Measurements from ENCODE around the gene TNFRSF12A. TPM values are rescaled to one million over a fixed set of nuclear protein-coding genes. Genes with fewer than 3 reads are reported as not detected.
"Not testable (repeated sequence)": the region's sequence is repeated elsewhere in the genome, so short reads cannot be mapped to it uniquely, and the experiment has no call there.

The TNFRSF12A gene
- total RNA-seq, 1 donor from 2014 or later, result 44.6 TPM

- Mint-ChIP-seq H3K4me3 (no peak overlapping the region), H3K27ac (no peak overlapping the region), H3K4me1 (peaks cover 4% of the 10 kb centered on the region), H3K27me3 (ENCODE audit: low read depth) (no peaks in the 10 kb centered on the region), H3K9me3 (no peaks in the 10 kb centered on the region), H3K36me3 (no peaks in the 10 kb centered on the region)
- TF ChIP-seq CTCF (IDR thresholded peaks at IDR 0.05; ENCODE audit: unreplicated experiment), result no peak
- DNase-seq (ENCODE audit: low spot score in 2 of 2, unreplicated experiment in 2 of 2), result no peak
Observed at GRCh38 chr16:3066440-3066748, 46.2 kb downstream of the TNFRSF12A start.

GRCh38 chr16:3068487-3068886 lies 48.3 kb downstream of the TNFRSF12A start:
- TF ChIP-seq CTCF (IDR thresholded peaks at IDR 0.05; ENCODE audit: unreplicated experiment), result no peak
- Mint-ChIP-seq H3K9me3 (no peaks in the 10 kb centered on the region), H3K27me3 (ENCODE audit: low read depth) (peaks cover 5% of the 10 kb centered on the region), H3K27ac (no peak overlapping the region), H3K4me3 (no peak overlapping the region), H3K36me3 (no peaks in the 10 kb centered on the region), H3K4me1 (peaks cover 4% of the 10 kb centered on the region)
- DNase-seq (ENCODE audit: low spot score in 2 of 2, unreplicated experiment in 2 of 2), result no peak

GRCh38 chr16:3069146-3069545 lies 49.0 kb downstream of the TNFRSF12A start:
- H3K27me3 Mint-ChIP-seq (ENCODE audit: low read depth), result peaks cover 12% of the 10 kb centered on the region
- DNase-seq (ENCODE audit: low spot score in 2 of 2, unreplicated experiment in 2 of 2); H3K27ac Mint-ChIP-seq; H3K4me3 Mint-ChIP-seq; H3K36me3 Mint-ChIP-seq; H3K9me3 Mint-ChIP-seq; H3K4me1 Mint-ChIP-seq: not testable (repeated sequence)

- Mint-ChIP-seq H3K36me3 (no peaks in the 10 kb centered on the region), H3K27me3 (ENCODE audit: low read depth) (peaks cover 19% of the 10 kb centered on the region), H3K4me3 (no peak overlapping the region)
Observed at GRCh38 chr16:3070608-3071111, 50.5 kb downstream of the TNFRSF12A start.

GRCh38 chr16:3071655-3072054 lies 51.5 kb downstream of the TNFRSF12A start:
- H3K4me1 Mint-ChIP-seq, result no peaks in the 10 kb centered on the region
- H3K27me3 Mint-ChIP-seq (ENCODE audit: low read depth), result peaks cover 19% of the 10 kb centered on the region
- no peaks in the 10 kb centered on the region for H3K9me3 Mint-ChIP-seq
- no peak overlapping the region for H3K27ac Mint-ChIP-seq
- no peak overlapping the region for H3K4me3 Mint-ChIP-seq
- no peaks in the 10 kb centered on the region for H3K36me3 Mint-ChIP-seq
- TF ChIP-seq CTCF (IDR thresholded peaks at IDR 0.05; ENCODE audit: unreplicated experiment), result no peak
- DNase-seq (ENCODE audit: low spot score in 2 of 2, unreplicated experiment in 2 of 2), result no peak

More at GRCh38 chr16:3070608-3071111, 50.5 kb downstream of the TNFRSF12A start:
- TF ChIP-seq CTCF (IDR thresholded peaks at IDR 0.05; ENCODE audit: unreplicated experiment), result no peak
- Mint-ChIP-seq H3K9me3 (no peaks in the 10 kb centered on the region), H3K4me1 (peaks cover under 1% of the 10 kb centered on the region), H3K27ac (no peak overlapping the region)
- DNase-seq (ENCODE audit: low spot score in 2 of 2, unreplicated experiment in 2 of 2), result no peak

Other genes starting within 250 kb of the TNFRSF12A start
- gene ELOB, start 243.1 kb upstream of the TNFRSF12A start, total RNA-seq, result 192 to 200 TPM (median 195 TPM) in 3 replicates
- not detected in 3 replicates for gene PRSS33, start 232.8 kb upstream of the TNFRSF12A start, total RNA-seq
- not detected in 3 replicates for gene PRSS41, start 221.9 kb upstream of the TNFRSF12A start, total RNA-seq
- not detected in 3 replicates for gene PRSS21, start 203.1 kb upstream of the TNFRSF12A start, total RNA-seq
- gene ZG16B, start 190.1 kb upstream of the TNFRSF12A start, total RNA-seq, result 0.51 to 1.5 TPM (median 0.70 TPM) in 3 replicates
- gene PRSS22, start 162.2 kb upstream of the TNFRSF12A start, total RNA-seq, result 22.8 to 25.1 TPM (median 24.9 TPM) in 3 replicates
- 26.3 to 28.6 TPM (median 28.3 TPM) in 3 replicates for gene FLYWCH2, start 137.2 kb upstream of the TNFRSF12A start, total RNA-seq
- 25.9 to 29.4 TPM (median 29.0 TPM) in 3 replicates for gene FLYWCH1, start 108.4 kb upstream of the TNFRSF12A start, total RNA-seq
- gene KREMEN2, start 56.1 kb upstream of the TNFRSF12A start, total RNA-seq, result 27.3 to 30.5 TPM (median 29.1 TPM) in 3 replicates
- gene PAQR4, start 51.0 kb upstream of the TNFRSF12A start, total RNA-seq, result 8.1 to 10.1 TPM (median 8.9 TPM) in 3 replicates
- 21.1 to 22.0 TPM (median 21.8 TPM) in 3 replicates for gene PKMYT1, start 39.9 kb upstream of the TNFRSF12A start, total RNA-seq
- gene CLDN9, start 7.4 kb upstream of the TNFRSF12A start, total RNA-seq, result 5.4 to 5.7 TPM (median 5.4 TPM) in 3 replicates
- 257 to 267 TPM (median 260 TPM) in 3 replicates for gene CLDN6, start 2.2 kb upstream of the TNFRSF12A start, total RNA-seq
- gene HCFC1R1, start 3.6 kb downstream of the TNFRSF12A start, total RNA-seq, result 64.0 to 68.5 TPM (median 65.7 TPM) in 3 replicates
- gene THOC6, start 3.7 kb downstream of the TNFRSF12A start, total RNA-seq, result 59.8 to 62.4 TPM (median 60.2 TPM) in 3 replicates
- 4.5 to 5.8 TPM (median 5.1 TPM) in 3 replicates for gene BICDL2, start 16.6 kb downstream of the TNFRSF12A start, total RNA-seq
- gene MMP25, start 26.2 kb downstream of the TNFRSF12A start, total RNA-seq, result 0.09 to 0.16 TPM (median 0.11 TPM) in 3 replicates
- 4.9 to 6.0 TPM (median 5.5 TPM) in 3 replicates for gene IL32, start 45.3 kb downstream of the TNFRSF12A start, total RNA-seq
- 0.09 to 0.42 TPM in 2 of 3 replicates, not detected in the other for gene ZSCAN10, start 78.9 kb downstream of the TNFRSF12A start, total RNA-seq
- 15.4 to 16.7 TPM (median 16.0 TPM) in 3 replicates for gene ZNF205, start 92.2 kb downstream of the TNFRSF12A start, total RNA-seq
- 12.2 to 13.4 TPM (median 12.7 TPM) in 3 replicates for gene ZNF213, start 114.7 kb downstream of the TNFRSF12A start, total RNA-seq
- gene OR1F1, start 167.8 kb downstream of the TNFRSF12A start, total RNA-seq, result not detected in 3 replicates
- gene ZNF200, start 214.8 kb downstream of the TNFRSF12A start, total RNA-seq, result 8.0 to 8.6 TPM (median 8.3 TPM) in 3 replicates
- gene MEFV, start 236.3 kb downstream of the TNFRSF12A start, total RNA-seq, result 0.20 TPM in 1 of 3 replicates, not detected in the others

All from mesothelial cell of epicardium (in vitro differentiated cells).